Naive thymus-derived CD8-positive, alpha-beta T cell (primary cell): Measurements from ENCODE around the gene BAMBI. TPM values are rescaled to one million over a fixed set of nuclear protein-coding genes. Genes with fewer than 3 reads are reported as not detected.

ENCODE experiments used
- polyA plus RNA-seq, 3 donors: library from polyadenylated mRNA; unstranded; fragments of 300-500 nt; fragmentation: Illumina TruSeq; gene quantifications; one replicate each; pipeline ENCODE4 v1.2.3, GENCODE V29; 2021
- total RNA-seq, 8 experiments: library from RNA in 2 of 8; stranded (reverse) in 2 of 8; gene quantifications; one replicate each; pipeline ENCODE4 v1.2.3 and lab custom pipeline; 2021 to 2026

BAMBI gene
- total and polyA plus RNA-seq, 5 experiments from 2014 or later, result 0.19 TPM; not detected in 4

Other genes starting within 250 kb of the BAMBI start
- gene WAC, start 144.4 kb upstream of the BAMBI start, total RNA-seq, result 100 to 1,000 TPM; 206 to 213 TPM
- gene WAC, start 144.4 kb upstream of the BAMBI start, polyA plus RNA-seq, result 100 to 1,000 TPM in 1 of 3 donors, 10 to 100 TPM in 2; 84.2 to 108 (median 92.2) TPM